K562 (cell line): ENCODE results near the gene MDC1. TPM values are rescaled to one million over a fixed set of nuclear protein-coding genes. Genes with fewer than 3 reads are reported as not detected.

Experiments used
- ATAC-seq: fragments of 200-7000 bp; cut with Tn5 transposase; 3 replicates; pipeline ENCODE4 v1.9.1; 2020; ENCODE audit warnings: moderate library complexity
- BruUV-seq: library from RNA; stranded (reverse); fragments of 400-500 nt; replicated peaks from 2 replicates; lab custom pipeline; 2021; lab: Mats Ljungman, UMichigan
- CTCF ChIA-PET: fragments of 300-600 bp; formaldehyde crosslinking; extraction: SDS; loops from one replicate; lab custom pipeline; 2021; ENCODE audit warnings: low intra/inter-chr PET ratio; lab: Yijun Ruan, JAX
- POLR2A ChIA-PET: fragments of 300-600, 350-650 bp; sonication (Branson Sonifier 250); formaldehyde crosslinking; extraction: SDS; loops from one replicate; lab custom pipeline; 2021; ENCODE audit warnings: antibody characterized with exemption, inconsistent platforms; lab: Yijun Ruan, JAX
- DNase-seq, 4 experiments: peaks; one replicate each; pipeline versions ENCODE4 v3.0.0 to v3.0.0-alpha.2; 2011 to 2018; ENCODE audit warnings: low spot score in 3 of 4, mixed read lengths in 3 of 4; ENCODE audit errors: extremely low read depth in 1 of 4
- FAIRE-seq: peaks from 2 replicates; lab custom pipeline; 2011; peaks lifted over from hg19 to GRCh38; lab: Jason Lieb, UNC
- H2AFZ ChIP-seq: 2 replicates; pipeline ENCODE4 v1.6.0; 2011; ENCODE audit warnings: low read depth, low read length, control low read depth, inconsistent platforms
- H3K27ac ChIP-seq: fragments of 200-600 bp; 3 replicates; pipeline ENCODE4 v1.8.0; 2011; ENCODE audit warnings: low read depth, mild to moderate bottlenecking, control low read depth, inconsistent platforms, low read length, moderate library complexity, mixed read lengths; ENCODE audit errors: extremely low read depth
- H3K27me3 ChIP-seq, 2 experiments: fragments of 300-600 bp in 1 of 2; 2 replicates in 1 of 2; 3 replicates in 1 of 2; pipeline versions ENCODE4 v1.6.0 to v1.8.0; 2011; ENCODE audit warnings: inconsistent platforms in 2 of 2, low read length in 2 of 2, mild to moderate bottlenecking in 1 of 2, mixed read lengths in 1 of 2, moderate library complexity in 1 of 2; ENCODE audit not compliant: control insufficient read depth in 2 of 2, insufficient read depth in 2 of 2
- H3K36me3 ChIP-seq: fragments of 300-600 bp; 3 replicates; pipeline ENCODE4 v1.8.0; 2011; ENCODE audit warnings: mild to moderate bottlenecking, low read length, inconsistent platforms; ENCODE audit not compliant: control insufficient read depth, insufficient read depth
- H3K4me1 ChIP-seq, 2 experiments: fragments of 200-600 bp in 1 of 2; replicated peaks in 1 of 2; 2 replicates in 1 of 2; 3 replicates in 1 of 2; pipeline versions ENCODE4 v1.5.1 to v1.8.0; 2011; ENCODE audit warnings: inconsistent platforms in 2 of 2, low read length in 2 of 2, mild to moderate bottlenecking in 1 of 2, mixed read lengths in 1 of 2, moderate library complexity in 1 of 2; ENCODE audit not compliant: control insufficient read depth in 2 of 2, insufficient read depth in 2 of 2
- H3K4me2 ChIP-seq: 2 replicates; pipeline ENCODE4 v1.6.1; 2011; ENCODE audit warnings: low read length, control low read depth, inconsistent platforms, mixed read lengths; ENCODE audit not compliant: insufficient read depth
- H3K4me3 ChIP-seq: fragments of 200-600 bp; sonication (generic), shearing (Covaris generic); 2 replicates; pipeline ENCODE4 v1.5.1; 2016; ENCODE audit warnings: control low read depth, inconsistent platforms
- H3K79me2 ChIP-seq: fragments of 200-600 bp; 3 replicates; pipeline ENCODE4 v1.8.0; 2011; ENCODE audit warnings: low read length, inconsistent platforms; ENCODE audit not compliant: control insufficient read depth, insufficient read depth
- H3K9ac ChIP-seq, 2 experiments: 2 replicates each; pipeline versions ENCODE4 v1.6.0 to v1.6.1; 2011; ENCODE audit warnings: low read depth in 2 of 2, low read length in 2 of 2, control low read depth in 1 of 2, inconsistent platforms in 1 of 2, mild to moderate bottlenecking in 1 of 2, mixed read lengths in 1 of 2; ENCODE audit not compliant: insufficient read depth in 1 of 2
- H3K9me1 ChIP-seq: one replicate; pipeline ENCODE4 v1.6.0; 2011; ENCODE audit warnings: inconsistent platforms, mild to moderate bottlenecking, low read length, moderate library complexity; ENCODE audit not compliant: control insufficient read depth, insufficient read depth
- H3K9me3 ChIP-seq: replicated peaks from 2 replicates; pipeline ENCODE4 v1.5.1; 2011; ENCODE audit warnings: low read depth, low read length, inconsistent platforms; ENCODE audit not compliant: control insufficient read depth, insufficient read depth
- H4K20me1 ChIP-seq: replicated peaks from 2 replicates; pipeline ENCODE4 v1.6.1; 2011; ENCODE audit warnings: low read length, inconsistent platforms, mixed read lengths; ENCODE audit not compliant: control insufficient read depth, insufficient read depth
- BDP1 ChIP-seq: IDR thresholded peaks from 3 replicates; pipeline ENCODE4 v1.6.1; 2011; ENCODE audit not compliant: insufficient read length, insufficient read depth
- CBFB ChIP-seq: sonication (generic); formaldehyde crosslinking; IDR thresholded peaks from 2 replicates; pipeline ENCODE4 v1.4.0; 2020; ENCODE audit warnings: mild to moderate bottlenecking, missing genetic modification reagents
- EGR1 ChIP-seq: fragments of 450-650 bp; conservative IDR thresholded peaks from 2 replicates; pipeline ENCODE4 v1.6.1; 2017; ENCODE audit warnings: mild to moderate bottlenecking
- GABPB1 ChIP-seq: sonication (generic); formaldehyde crosslinking; IDR thresholded peaks from 2 replicates; pipeline ENCODE4 v1.8.0; 2022; ENCODE audit warnings: mild to moderate bottlenecking, missing genetic modification reagents
- HMG20B ChIP-seq: fragments of 250-450 bp; sonication (Bioruptor Pico); IDR thresholded peaks from 2 replicates; pipeline ENCODE4 v1.5.0; 2021; ENCODE audit warnings: mild to moderate bottlenecking
- IRF2 ChIP-seq: sonication (generic); formaldehyde crosslinking; IDR thresholded peaks from 2 replicates; pipeline ENCODE4 v1.8.1; 2022; ENCODE audit warnings: mild to moderate bottlenecking, missing genetic modification reagents
- KDM5B ChIP-seq: fragments of 200-600 bp; sonication (generic); IDR thresholded peaks from 2 replicates; pipeline ENCODE4 v1.6.1; 2012; ENCODE audit warnings: low read depth, mild to moderate bottlenecking, moderate library complexity, low read length, control low read depth, inconsistent platforms; ENCODE audit not compliant: insufficient replicate concordance
- SAP30 ChIP-seq: fragments of 200-600 bp; sonication (generic); IDR thresholded peaks from 2 replicates; pipeline ENCODE4 v1.6.1; 2012; ENCODE audit warnings: borderline replicate concordance, low read depth, mild to moderate bottlenecking, moderate library complexity, low read length, control low read depth, inconsistent platforms; ENCODE audit not compliant: insufficient read depth, poor library complexity, severe bottlenecking
- SRSF3 ChIP-seq: fragments of 200-400 bp; formaldehyde crosslinking; IDR thresholded peaks from 2 replicates; pipeline ENCODE4 v1.6.1; 2016; ENCODE audit warnings: mild to moderate bottlenecking, low read length, moderate library complexity; ENCODE audit not compliant: insufficient read depth
- TAL1 ChIP-seq: fragments of 450-650 bp; IDR thresholded peaks from 2 replicates; pipeline ENCODE4 v1.6.1; 2016; ENCODE audit warnings: mild to moderate bottlenecking
- ZNF282 ChIP-seq: sonication (generic); formaldehyde crosslinking; IDR thresholded peaks from 2 replicates; pipeline ENCODE4 v1.8.1; 2023; ENCODE audit warnings: missing genetic modification reagents
- ZNF316 ChIP-seq: fragments of 450-650 bp; IDR thresholded peaks from 2 replicates; pipeline ENCODE4 v1.6.1; 2016
- ZNF445 ChIP-seq: fragments of 250-450 bp; sonication (Bioruptor Pico); IDR thresholded peaks from 2 replicates; pipeline ENCODE4 v1.4.0; 2020; ENCODE audit warnings: low read depth, mild to moderate bottlenecking, moderate library complexity
- ZNF79 ChIP-seq: fragments of 250-450 bp; sonication (Bioruptor Pico); IDR thresholded peaks from 2 replicates; pipeline ENCODE4 v1.4.0; 2020; ENCODE audit warnings: low read depth, mild to moderate bottlenecking, moderate library complexity
- WGBS: fragments of 100-300 bp; shearing (Covaris generic); methylation state at CpG from one replicate; pipeline ENCODE4 v1.1.6; 2016; ENCODE audit warnings: low coverage, mixed read lengths; ENCODE audit not compliant: insufficient coverage; ENCODE audit errors: missing lambda C conversion rate; 5-methylcytosine and 5-hydroxymethylcytosine counted together
- in situ Hi-C: fragments of 300-500 bp; cut with MboI; formaldehyde crosslinking; loops from 4 replicates; pipeline ENCODE4 v1.15.0; 2018; ENCODE audit warnings: inconsistent platforms, mixed read lengths
- intact Hi-C: fragments of 100-400 bp; cut with micrococcal nuclease; formaldehyde crosslinking; loops from 2 replicates; pipeline ENCODE4 v1.14.2; 2022
- polyA plus RNA-seq, 8 experiments: library from polyadenylated mRNA; depleted of rRNA in 4 of 8; stranded (reverse) in 5 of 8; unstranded in 3 of 8; fragments of >200 nt; fragmentation: Nextera tagmentation in 2 of 8; fragmentation: Illumina TruSeq in 1 of 8; extraction: Ambion mirVana in 2 of 8; extraction: Trizol in 1 of 8; gene quantifications; 2 replicates each; pipeline versions ENCODE4 v1.2.1 to v1.2.3, GENCODE V29; 2011 to 2014; ENCODE audit warnings: inconsistent platforms in 1 of 8, missing spikeins in 1 of 8
- total RNA-seq, 7 experiments: library from RNA; depleted of rRNA in 6 of 7; stranded (reverse); fragments of >200 nt in 6 of 7; fragmentation: Illumina TruSeq in 2 of 7; extraction: Trizol in 2 of 7; gene quantifications; 2 replicates each; pipeline versions ENCODE4 v1.2.1 to v1.2.3, GENCODE V29; 2011 to 2021; ENCODE audit warnings: low replicate concordance in 1 of 7
- TF ChIP-seq, protein P1 (sequence below): sonication (generic); formaldehyde crosslinking; IDR thresholded peaks from 2 replicates; pipeline ENCODE4 v1.8.0; 2022; ENCODE audit warnings: missing genetic modification reagents, mild to moderate bottlenecking, moderate library complexity, borderline replicate concordance

MDC1 gene
- total and polyA plus RNA-seq, 9 of the 15 experiments (the other 6 are each of a cell fraction or from before 2014, with no cell fraction given), result 8.2 to 114 (median 20.0) TPM

DNA sequence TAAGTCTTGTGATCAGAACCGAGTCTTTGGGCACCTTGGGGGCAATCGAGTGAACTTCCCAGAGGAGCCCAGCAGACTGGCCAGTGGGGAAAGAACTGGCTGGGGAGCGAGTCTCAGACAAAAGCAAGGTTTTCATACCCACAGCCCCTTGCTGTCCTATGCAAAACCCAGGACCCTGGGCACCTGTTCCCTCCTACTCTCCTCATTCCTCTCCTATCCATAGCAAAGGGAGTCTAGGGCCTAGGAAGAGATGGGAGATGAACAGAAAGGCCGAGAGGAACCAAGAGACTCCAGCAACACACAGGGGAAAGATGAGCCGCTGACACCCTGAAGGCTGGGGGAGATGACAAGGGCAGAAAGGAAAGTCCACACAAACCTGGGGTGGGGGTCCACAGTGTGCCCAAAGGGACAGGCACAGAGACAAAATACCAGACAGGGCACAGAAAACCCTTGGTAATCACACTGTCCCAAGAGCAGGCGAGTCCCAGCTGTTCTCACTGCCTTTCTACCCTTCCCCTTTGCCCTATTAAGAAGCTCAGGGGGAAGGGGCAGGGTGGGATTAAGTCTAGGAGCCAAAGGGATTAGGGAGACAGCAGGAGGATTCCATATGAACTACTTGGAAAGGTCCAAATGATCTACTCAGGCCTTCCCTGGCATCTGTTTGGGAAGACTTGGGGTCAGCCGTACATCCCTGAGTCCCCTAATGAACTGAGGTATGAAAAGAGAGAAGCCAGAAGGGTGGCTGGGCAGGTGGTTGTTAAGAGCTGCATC is 37.1 kb downstream of the MDC1 start:
- H3K79me2 ChIP-seq, result peaks cover 63% of the 10 kb centered on the region
- no peak for TF ChIP-seq IRF2 (CRISPR knock-in tag)
- TF ChIP-seq, protein P1, sequence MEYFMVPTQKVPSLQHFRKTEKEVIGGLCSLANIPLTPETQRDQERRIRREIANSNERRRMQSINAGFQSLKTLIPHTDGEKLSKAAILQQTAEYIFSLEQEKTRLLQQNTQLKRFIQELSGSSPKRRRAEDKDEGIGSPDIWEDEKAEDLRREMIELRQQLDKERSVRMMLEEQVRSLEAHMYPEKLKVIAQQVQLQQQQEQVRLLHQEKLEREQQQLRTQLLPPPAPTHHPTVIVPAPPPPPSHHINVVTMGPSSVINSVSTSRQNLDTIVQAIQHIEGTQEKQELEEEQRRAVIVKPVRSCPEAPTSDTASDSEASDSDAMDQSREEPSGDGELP (CRISPR knock-in tag), result peak; percentile 28; the same call in 1 of the 2 replicates
- no peak for TF ChIP-seq ZNF316
- TF ChIP-seq KDM5B, result peak; percentile 3
- TF ChIP-seq ZNF282 (CRISPR knock-in tag), result 0 out of 2 replicates have a peak, but pooled peaks have one; percentile 42
- TF ChIP-seq SAP30, result no peak
- TF ChIP-seq HMG20B (CRISPR knock-in tag), result no peak
- no peak for TF ChIP-seq EGR1
- 0 out of 2 replicates have a peak, but pooled peaks have one; percentile 31 for TF ChIP-seq GABPB1
- TF ChIP-seq SRSF3, result no peak
- TF ChIP-seq TAL1, result no peak
- TF ChIP-seq BDP1, result no peak
- no peak for TF ChIP-seq ZNF445 (CRISPR knock-in tag)
- no peak for TF ChIP-seq ZNF79
- no peak for TF ChIP-seq CBFB

More for the DNA sequence above, 37.1 kb downstream of the MDC1 start:
- DNase-seq (peak in 1 of 4 experiments; percentile 6), ATAC-seq (no peak), FAIRE-seq (no peak)
- Histone ChIP-seq H3K9ac (peak overlapping the region; percentile 16 to 56; a peak in 2 of 4 replicates), H3K36me3 (peaks cover 46% of the 10 kb centered on the region), H3K4me1 (peaks cover 31 to 55% of the 10 kb centered on the region in 2 experiments), H3K9me3 (no peaks in the 10 kb centered on the region), H3K4me2 (peak overlapping the region; percentile 35; the same call in 1 of the 2 replicates), H3K4me3 (no peak overlapping the region), H3K9me1 (no peaks in the 10 kb centered on the region), H3K27me3 (no peaks in the 10 kb centered on the region), H2AFZ (no peak overlapping the region), H3K27ac (peak overlapping the region; percentile 35; the same call in 2 of the 3 replicates), H4K20me1 (no peaks in the 10 kb centered on the region; the same call in 1 of the 2 replicates)
- WGBS, result 71% methylated on average over 7 of the region's 7 CpGs
- in situ Hi-C loops (loop anchor here (10.0 kb wide), 2 partner anchors 45 to 405 kb away; partner anchors contain the start of gene TUBB), intact Hi-C loops (loop anchor here (1.0 to 10.0 kb wide), 5 partner anchors 42 to 407 kb away; no protein-coding TSS in a partner anchor)
- BruUV-seq, result no TSS peak
- ChIA-PET POLR2A (interaction anchor here (1.0 to 7.0 kb wide), 7 partner anchors 8 to 163 kb away, joined by 3 to 118 read pairs (median 12); partner anchors contain the start of genes MDC1 and TUBB), CTCF (interaction anchor here (1.6 to 6.1 kb wide), 3 partner anchors 42 to 400 kb away, joined by 5 to 92 read pairs (median 6); partner anchors contain the start of gene TUBB)
